Cerebellar cortex (tissue), 1 donor: ENCODE results near the gene THOC3.
A peak's percentile ranks its signal among the peaks of the same experiment; 100 is the strongest.
"Not testable (repeated sequence)": the region's sequence is repeated elsewhere in the genome, so short reads cannot be mapped to it uniquely, and the experiment has no call there.

Source experiments
- DNase-seq: peaks from one replicate; pipeline ENCODE4 v3.0.0-alpha.2; 2015; ENCODE audit warnings: low spot score

The THOC3 gene

DNA sequence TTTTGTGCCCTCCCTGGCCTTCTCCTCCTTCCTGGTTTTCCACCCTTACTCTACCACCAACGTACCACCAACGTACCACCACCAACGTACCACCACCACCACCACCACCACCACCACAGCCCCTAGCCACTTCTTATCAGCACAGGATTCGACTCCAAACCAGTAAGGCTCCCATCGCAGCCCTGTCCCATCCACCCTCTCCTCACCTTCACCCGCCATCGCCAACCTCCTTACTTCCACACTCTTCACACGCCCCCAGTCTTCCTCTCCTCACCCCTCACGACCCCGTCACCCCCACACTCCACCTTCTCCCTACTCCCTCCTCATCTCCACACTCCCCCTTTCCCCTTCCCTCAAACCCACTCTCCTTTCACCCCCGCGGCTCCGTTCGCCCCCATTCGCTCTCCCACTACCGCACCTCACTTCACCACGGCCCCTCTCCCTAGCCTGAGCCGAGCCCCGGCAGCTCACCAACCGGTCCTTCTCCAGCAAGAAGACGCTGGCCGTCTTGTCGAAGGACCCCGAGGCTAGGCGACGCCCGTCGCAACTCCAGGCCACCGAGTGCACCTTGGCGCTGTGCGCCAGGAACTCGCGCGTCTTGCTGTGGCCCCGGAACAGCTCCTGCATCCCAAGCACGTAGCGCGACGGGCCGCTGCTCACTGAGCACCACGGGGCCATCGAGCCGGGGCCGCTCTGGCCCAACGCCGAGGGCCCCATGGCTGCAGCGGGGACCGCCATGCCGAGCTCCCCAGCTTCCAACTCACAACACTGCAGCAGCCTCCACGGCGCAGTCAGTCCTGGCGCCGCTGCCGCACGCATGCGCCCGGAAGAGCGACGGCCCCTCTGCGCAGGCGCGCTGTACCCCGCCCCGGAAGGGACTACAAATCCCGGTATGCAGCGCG lies at the start of gene THOC3:
Gene THOC3, minus strand, starts transcription at position 845 of the 902 bp plus-strand sequence. Its CDS starts 107 bp downstream, at position 738.
- peak; percentile 72 for DNase-seq

DNA sequence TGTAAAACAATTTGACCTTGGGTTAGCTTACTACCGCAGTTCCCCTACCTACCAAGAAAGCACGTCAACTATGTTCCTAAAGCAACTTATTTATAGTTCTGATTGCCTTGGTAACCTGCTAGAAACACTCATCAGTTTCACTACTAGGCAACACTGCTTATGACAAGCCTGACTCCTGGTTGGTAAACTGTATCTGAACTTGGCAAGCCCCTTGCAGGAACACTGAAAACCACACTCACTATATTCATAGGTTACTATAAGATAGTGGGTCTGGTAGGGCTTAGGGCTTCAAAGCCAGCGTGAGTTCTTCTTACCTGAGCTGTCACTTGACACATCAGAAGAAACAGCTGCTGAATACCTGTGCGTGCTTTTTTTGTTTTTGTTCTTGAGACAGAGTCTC lies 49.2 kb upstream of the THOC3 start:
- DNase-seq: not testable (repeated sequence)

- DNase-seq: not testable (repeated sequence)
Measured at GRCh38 chr5:176014360-176014759, 46.2 kb upstream of the THOC3 start.

- DNase-seq: not testable (repeated sequence)
Measured at GRCh38 chr5:176011088-176011487, 43.0 kb upstream of the THOC3 start.

DNA sequence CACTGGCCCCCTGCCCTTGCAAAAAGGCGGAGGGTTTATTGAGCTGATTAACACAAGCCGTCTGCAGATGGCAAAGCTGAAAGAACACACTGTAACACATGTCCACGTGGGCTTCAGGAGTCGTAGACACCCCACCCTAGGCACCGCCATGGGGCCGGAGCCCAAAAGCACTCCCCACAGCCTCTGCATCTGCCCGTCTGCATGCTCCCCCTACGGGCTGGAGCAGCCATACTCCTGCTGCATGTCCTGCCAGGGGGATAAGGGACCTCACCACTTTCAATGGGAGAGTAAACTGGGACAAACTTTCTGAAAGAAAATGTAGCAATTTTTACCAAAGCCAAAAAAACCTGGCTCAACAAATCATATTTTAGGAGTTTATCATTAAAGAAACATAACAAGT lies 42.1 kb upstream of the THOC3 start:
- not testable (repeated sequence) for DNase-seq

DNA sequence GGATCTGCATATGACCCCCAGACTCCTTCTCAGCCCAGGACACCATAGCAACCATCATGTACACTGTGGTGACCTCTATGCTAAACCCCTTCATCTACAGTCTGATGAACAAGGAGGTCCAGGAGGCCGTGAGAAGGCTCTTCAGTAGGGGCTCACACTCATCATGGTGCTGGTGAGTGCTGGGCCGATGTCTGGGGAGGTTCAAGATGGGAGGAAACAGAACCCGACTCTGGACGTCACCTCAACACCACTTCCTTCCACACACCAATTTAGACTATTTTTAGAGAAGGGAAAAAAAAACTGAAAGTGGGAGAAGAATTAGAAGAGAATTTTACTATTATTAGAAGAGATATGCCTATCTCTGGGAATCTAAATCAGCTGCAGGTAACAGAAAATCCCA lies 39.1 kb upstream of the THOC3 start:
- not testable (repeated sequence) for DNase-seq

- not testable (repeated sequence) for DNase-seq
Measured at GRCh38 chr5:176006819-176007218, 38.7 kb upstream of the THOC3 start.

- not testable (repeated sequence) for DNase-seq
Measured at GRCh38 chr5:175997979-175998378, 29.9 kb upstream of the THOC3 start.

- DNase-seq: not testable (repeated sequence)
Measured at GRCh38 chr5:175997495-175997894, 29.4 kb upstream of the THOC3 start.

GRCh38 chr5:175996791-175997190 lies 28.7 kb upstream of the THOC3 start:
- DNase-seq: not testable (repeated sequence)

DNA sequence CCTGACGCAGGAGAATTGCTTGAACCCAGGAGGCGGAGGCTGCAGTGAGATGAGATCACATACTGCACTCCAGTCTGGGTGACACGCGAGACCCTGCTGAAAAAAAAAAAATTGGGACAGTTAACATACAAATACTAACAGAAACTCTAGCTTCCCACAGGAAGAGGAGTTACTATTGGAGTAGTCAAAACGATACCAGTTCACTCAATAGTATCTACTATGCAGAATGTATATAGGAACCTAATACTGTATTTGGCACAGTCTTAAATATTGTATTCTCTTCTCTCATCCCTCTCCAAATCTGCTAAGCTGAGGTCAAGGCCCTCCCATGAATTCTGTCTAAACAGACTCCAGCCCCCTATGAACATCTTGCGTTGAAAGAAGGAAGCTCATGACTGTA lies 27.4 kb upstream of the THOC3 start:
- not testable (repeated sequence) for DNase-seq

DNA sequence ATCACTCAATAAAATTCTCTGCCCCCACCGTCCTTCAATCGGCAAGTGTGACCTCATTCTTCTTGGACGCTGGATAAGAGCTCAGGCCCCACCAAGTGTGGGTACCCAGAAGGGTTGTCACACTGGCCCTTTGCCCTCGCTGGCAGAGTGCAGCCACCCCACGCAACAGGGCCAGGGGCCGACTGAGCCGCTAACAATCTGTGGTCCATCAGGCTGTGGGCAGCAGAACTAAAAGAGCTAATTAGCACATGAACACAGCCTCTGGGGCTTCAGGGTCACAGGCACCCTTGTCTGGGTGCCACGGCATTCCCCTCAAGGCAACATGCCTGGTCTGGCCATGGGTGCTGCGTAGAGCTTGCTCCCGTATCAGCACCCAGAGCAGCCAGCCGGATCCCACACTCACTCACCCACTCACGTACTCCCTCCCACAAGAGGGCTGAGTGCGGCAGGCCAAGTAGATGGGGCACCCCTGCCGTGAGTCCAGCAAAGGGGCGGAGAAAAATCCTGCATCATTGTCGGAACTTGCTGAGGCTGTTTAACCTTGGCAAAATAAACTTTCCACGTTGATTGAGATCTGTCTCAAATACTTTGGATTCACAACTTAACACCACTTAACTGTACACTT lies 11.4 kb upstream of the THOC3 start:
- not testable (repeated sequence) for DNase-seq

GRCh38 chr5:175968381-175968780 lies 266 bp upstream of the THOC3 start:
- not testable (repeated sequence) for DNase-seq

GRCh38 chr5:175962329-175962728 lies 5.8 kb downstream of the THOC3 start:
- not testable (repeated sequence) for DNase-seq

- DNase-seq: not testable (repeated sequence)
Measured at GRCh38 chr5:175960228-175960627, 7.9 kb downstream of the THOC3 start.

DNA sequence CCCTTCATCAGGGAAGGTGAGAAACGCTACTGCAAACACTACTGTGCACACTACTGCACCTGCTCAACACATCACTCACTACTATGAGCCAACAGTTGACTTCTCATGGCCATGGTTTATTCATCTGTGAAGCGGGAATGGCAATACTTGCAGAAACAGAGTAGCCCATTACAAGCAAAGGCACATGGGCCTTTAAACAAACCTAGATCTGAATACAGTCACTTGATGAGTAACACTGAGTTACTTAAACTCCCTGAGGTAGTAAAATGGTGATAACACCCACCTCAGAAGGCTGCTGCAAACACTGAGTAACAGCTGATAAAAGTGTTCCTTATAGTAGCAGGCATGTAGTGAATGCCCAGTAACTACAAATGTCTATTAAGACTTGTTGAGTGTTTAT lies 9.6 kb downstream of the THOC3 start:
- not testable (repeated sequence) for DNase-seq

GRCh38 chr5:175954107-175954506 lies 14.0 kb downstream of the THOC3 start:
- DNase-seq: not testable (repeated sequence)

GRCh38 chr5:175952810-175953209 lies 15.3 kb downstream of the THOC3 start:
- not testable (repeated sequence) for DNase-seq

GRCh38 chr5:175951339-175951969 lies 16.7 kb downstream of the THOC3 start:
- not testable (repeated sequence) for DNase-seq

DNA sequence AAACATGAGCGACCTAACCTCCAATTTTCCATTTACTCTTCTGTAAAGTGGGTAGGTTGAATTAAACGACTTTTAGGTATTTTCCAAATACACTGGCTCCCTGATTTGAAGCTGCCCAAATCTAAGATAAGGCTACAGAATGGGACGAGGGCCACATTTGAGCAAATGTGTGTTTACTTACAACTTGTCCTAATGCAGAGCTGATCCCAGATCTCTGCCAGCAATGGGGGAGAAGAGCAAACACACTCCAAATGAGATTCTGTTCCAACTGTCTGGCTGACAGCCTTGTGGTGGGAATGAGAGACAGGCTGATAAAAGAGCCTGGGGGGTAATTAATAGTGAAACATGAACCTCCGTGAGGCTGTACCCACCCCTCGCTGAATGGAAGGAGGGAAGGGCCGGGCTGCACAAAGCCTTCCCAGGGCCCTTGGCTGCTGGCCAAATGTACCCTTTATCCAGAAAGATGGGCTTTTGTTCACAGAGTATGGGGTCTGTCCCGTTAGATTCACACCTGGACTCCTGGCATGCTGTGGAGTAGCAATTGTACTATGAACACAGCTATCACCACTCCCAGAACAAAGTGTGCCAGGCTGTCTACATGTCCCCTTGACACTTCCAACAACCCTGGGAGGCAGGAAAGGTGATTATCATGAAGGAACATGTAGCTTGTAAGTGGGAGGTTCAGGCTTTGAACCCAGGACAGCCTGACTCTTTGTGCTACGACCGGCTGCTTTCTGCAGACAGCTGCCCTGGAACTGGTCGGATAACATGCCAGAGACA lies 19.6 kb downstream of the THOC3 start:
- not testable (repeated sequence) for DNase-seq

GRCh38 chr5:175943253-175943652 lies 24.9 kb downstream of the THOC3 start:
- DNase-seq: not testable (repeated sequence)

DNA sequence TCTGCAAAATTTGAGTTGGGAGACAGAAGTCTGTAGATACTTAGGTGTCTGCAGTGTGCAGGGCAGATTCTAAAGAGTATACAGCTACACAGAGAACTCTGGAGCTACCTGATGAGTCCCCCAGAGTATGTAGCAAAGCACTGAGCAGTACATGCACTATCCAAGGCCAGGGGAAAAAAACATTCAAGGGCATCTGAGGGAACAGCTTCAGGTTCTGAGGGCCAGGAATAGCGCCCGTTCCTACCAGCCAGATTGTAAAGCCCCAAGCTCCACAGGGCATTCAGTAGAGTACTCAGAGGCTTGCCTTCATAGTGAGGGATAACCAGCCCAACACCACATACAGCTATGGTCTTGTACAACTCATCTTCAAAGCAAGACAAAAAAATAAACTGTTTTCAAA lies 27.5 kb downstream of the THOC3 start:
- DNase-seq: not testable (repeated sequence)
